ENCODE measurements around the gene SRR. TPM values are rescaled to one million over a fixed set of nuclear protein-coding genes. Genes with fewer than 3 reads are reported as not detected.

SRR gene
- total RNA-seq, 4 donors from 2014 or later = 4.0 to 13.9 (median 11.2) TPM

DNA sequence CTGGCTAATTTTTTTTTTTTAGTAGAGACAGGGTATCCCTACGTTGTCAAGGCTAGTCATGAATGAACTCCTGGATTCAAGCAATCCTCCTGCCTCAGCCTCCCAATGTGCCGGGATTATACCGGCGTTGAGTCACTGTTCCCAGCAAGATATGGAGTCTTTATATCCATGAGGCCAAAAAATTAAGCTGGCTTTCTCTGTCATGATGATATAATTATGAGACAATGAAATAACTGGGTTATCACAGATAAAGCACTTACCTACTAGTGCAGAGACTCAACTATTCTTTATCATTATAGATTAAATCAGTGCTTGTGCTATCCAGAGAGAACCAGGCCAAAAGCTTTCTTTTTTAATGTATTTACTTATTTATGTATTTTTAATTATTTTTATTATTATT, 36.4 kb upstream of the SRR start:
- H3K9me3 ChIP-seq = no peaks in the 10 kb centered on the region
- no peak overlapping the region for H3K4me3 ChIP-seq
- H3K4me1 ChIP-seq = peaks cover 20% of the 10 kb centered on the region
- peaks cover 8% of the 10 kb centered on the region for H3K36me3 ChIP-seq
- H3K27me3 ChIP-seq = no peaks in the 10 kb centered on the region
- no peak overlapping the region for H3K27ac ChIP-seq
- WGBS = 97% methylated on average over 4 of the region's 4 CpGs
- no peak for DNase-seq (ENCODE audit: low spot score in 2 of 2)
- TF ChIP-seq, protein P1, sequence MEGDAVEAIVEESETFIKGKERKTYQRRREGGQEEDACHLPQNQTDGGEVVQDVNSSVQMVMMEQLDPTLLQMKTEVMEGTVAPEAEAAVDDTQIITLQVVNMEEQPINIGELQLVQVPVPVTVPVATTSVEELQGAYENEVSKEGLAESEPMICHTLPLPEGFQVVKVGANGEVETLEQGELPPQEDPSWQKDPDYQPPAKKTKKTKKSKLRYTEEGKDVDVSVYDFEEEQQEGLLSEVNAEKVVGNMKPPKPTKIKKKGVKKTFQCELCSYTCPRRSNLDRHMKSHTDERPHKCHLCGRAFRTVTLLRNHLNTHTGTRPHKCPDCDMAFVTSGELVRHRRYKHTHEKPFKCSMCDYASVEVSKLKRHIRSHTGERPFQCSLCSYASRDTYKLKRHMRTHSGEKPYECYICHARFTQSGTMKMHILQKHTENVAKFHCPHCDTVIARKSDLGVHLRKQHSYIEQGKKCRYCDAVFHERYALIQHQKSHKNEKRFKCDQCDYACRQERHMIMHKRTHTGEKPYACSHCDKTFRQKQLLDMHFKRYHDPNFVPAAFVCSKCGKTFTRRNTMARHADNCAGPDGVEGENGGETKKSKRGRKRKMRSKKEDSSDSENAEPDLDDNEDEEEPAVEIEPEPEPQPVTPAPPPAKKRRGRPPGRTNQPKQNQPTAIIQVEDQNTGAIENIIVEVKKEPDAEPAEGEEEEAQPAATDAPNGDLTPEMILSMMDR (IDR thresholded peaks at IDR 0.05) = no peak
- TF ChIP-seq EP300 (IDR thresholded peaks at IDR 0.05) (no peak), POLR2A (IDR thresholded peaks at IDR 0.05) (no peak), POLR2AphosphoS5 (IDR thresholded peaks at IDR 0.05) (no peak)

DNA sequence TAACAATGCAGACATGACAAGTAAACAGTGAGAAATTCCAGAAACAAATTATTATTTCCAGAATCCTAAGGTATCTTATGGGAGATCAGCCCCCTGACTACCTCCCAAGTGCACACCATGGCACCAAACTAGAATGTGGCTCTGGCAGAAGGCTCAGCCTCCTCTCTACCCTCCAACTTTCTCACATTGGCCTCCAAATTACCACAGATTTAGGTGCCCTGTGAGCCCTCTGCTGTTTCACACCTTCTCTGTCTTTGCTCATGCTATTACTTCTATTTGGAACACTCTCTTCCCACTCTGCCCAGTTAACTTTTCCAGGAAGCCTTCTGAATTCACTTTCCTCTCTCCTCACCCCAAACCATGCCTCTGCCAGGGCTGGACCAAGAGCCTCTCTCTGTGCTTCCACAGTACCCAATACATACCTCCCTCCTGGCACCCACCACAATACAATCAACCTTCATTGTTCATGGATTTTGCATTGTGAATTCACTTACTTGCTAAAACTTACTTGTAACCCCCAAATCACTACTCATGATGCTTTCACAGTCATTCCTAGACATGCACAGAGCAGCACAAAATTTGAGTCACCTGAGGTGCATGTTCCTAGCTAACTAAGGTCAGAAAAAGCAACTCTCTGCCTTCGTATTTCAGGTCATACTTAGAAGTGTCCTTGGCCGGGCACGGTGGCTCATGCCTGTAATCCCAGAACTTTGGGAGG, 31.6 kb upstream of the SRR start:
- TF ChIP-seq POLR2A (IDR thresholded peaks at IDR 0.05) (no peak), EP300 (IDR thresholded peaks at IDR 0.05) (no peak), POLR2AphosphoS5 (IDR thresholded peaks at IDR 0.05) (no peak)
- TF ChIP-seq, protein P1 (IDR thresholded peaks at IDR 0.05) = no peak
- peaks cover 33% of the 10 kb centered on the region for H3K36me3 ChIP-seq
- no peaks in the 10 kb centered on the region for H3K27me3 ChIP-seq
- H3K4me1 ChIP-seq = no peaks in the 10 kb centered on the region
- no peaks in the 10 kb centered on the region for H3K9me3 ChIP-seq
- H3K27ac ChIP-seq = no peak overlapping the region
- 100% methylated on average over 2 of the region's 3 CpGs for WGBS
- H3K4me3 ChIP-seq = no peak overlapping the region
- DNase-seq (ENCODE audit: low spot score in 2 of 2) = no peak

DNA sequence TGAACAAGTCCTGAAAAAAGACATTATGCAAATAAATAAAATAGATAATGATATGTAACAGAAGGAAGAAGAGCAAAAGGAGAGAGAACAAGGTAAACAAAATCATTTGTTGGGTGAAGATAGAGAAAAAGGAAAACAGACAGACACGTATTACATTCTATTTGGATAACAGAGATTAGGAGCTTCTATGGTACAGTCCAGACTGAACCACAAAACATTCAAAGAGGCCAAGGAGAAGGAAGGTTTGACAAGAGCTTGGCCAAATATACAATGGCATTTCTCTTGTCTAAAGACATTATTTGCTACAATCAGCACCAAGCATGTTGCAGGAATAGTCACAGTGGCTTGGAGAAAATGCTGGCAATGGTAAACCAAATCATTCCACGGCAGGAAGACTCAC, 29.3 kb upstream of the SRR start:
- WGBS = 90% methylated on average over 2 of the region's 2 CpGs
- Histone ChIP-seq H3K4me3 (no peak overlapping the region), H3K27me3 (no peaks in the 10 kb centered on the region), H3K27ac (no peak overlapping the region), H3K9me3 (no peaks in the 10 kb centered on the region), H3K4me1 (no peaks in the 10 kb centered on the region), H3K36me3 (peaks cover 39% of the 10 kb centered on the region)
- TF ChIP-seq POLR2A (IDR thresholded peaks at IDR 0.05) = no peak
- TF ChIP-seq, protein P1 (IDR thresholded peaks at IDR 0.05) = no peak
- TF ChIP-seq EP300 (IDR thresholded peaks at IDR 0.05) = no peak
- TF ChIP-seq POLR2AphosphoS5 (IDR thresholded peaks at IDR 0.05) = no peak
- DNase-seq (ENCODE audit: low spot score in 2 of 2) = no peak

- H3K4me3 ChIP-seq = no peak overlapping the region
- WGBS = 78% methylated on average over 1 of the region's 1 CpG
- peaks cover 48% of the 10 kb centered on the region for H3K36me3 ChIP-seq
Observed at GRCh38 chr17:2275722-2276121, 28.0 kb upstream of the SRR start.

GRCh38 chr17:2277429-2278170, 26.1 kb upstream of the SRR start:
- Histone ChIP-seq H3K27ac (no peak overlapping the region), H3K4me1 (no peaks in the 10 kb centered on the region), H3K9me3 (no peaks in the 10 kb centered on the region), H3K4me3 (no peak overlapping the region), H3K36me3 (peaks cover 60% of the 10 kb centered on the region), H3K27me3 (no peaks in the 10 kb centered on the region)
- TF ChIP-seq POLR2A (IDR thresholded peaks at IDR 0.05) (no peak), POLR2AphosphoS5 (IDR thresholded peaks at IDR 0.05) (no peak), EP300 (IDR thresholded peaks at IDR 0.05) (no peak)
- TF ChIP-seq, protein P1 (IDR thresholded peaks at IDR 0.05) = no peak
- 92% methylated on average over 9 of the region's 9 CpGs for WGBS
- no peak for DNase-seq (ENCODE audit: low spot score in 2 of 2)

More at GRCh38 chr17:2275722-2276121, 28.0 kb upstream of the SRR start:
- TF ChIP-seq POLR2A (IDR thresholded peaks at IDR 0.05) = no peak
- Histone ChIP-seq H3K9me3 (no peaks in the 10 kb centered on the region), H3K27ac (no peak overlapping the region), H3K4me1 (no peaks in the 10 kb centered on the region), H3K27me3 (no peaks in the 10 kb centered on the region)
- DNase-seq (ENCODE audit: low spot score in 2 of 2) = no peak
